SK-N-MC (cell line): ENCODE measurements around the gene NAALAD2.

ENCODE experiments used
- DNase-seq: peaks from one replicate; pipeline ENCODE4 v3.0.0-alpha.2; 2011; ENCODE audit warnings: low read depth, low spot score
- H3K27ac ChIP-seq: fragments of 200-600 bp; sonication (generic); 2 replicates; pipeline ENCODE4 v1.5.1; 2016; ENCODE audit warnings: mixed run types
- H3K36me3 ChIP-seq: fragments of 200-600 bp; sonication (generic); 2 replicates; pipeline ENCODE4 v1.6.1; 2017; ENCODE audit warnings: antibody characterized with exemption, low read length, mixed read lengths; ENCODE audit not compliant: insufficient read depth
- H3K4me3 ChIP-seq: fragments of 200-600 bp; sonication (generic); 2 replicates; pipeline ENCODE4 v1.5.1; 2016
- H3K9ac ChIP-seq: fragments of 200-600 bp; sonication (generic); 2 replicates; pipeline ENCODE4 v1.8.0; 2017; ENCODE audit warnings: mixed run types, mixed read lengths; ENCODE audit not compliant: insufficient read length
- H3K9me3 ChIP-seq: fragments of 200-600 bp; sonication (generic); 2 replicates; pipeline ENCODE4 v1.6.1; 2017; ENCODE audit warnings: low read depth, mild to moderate bottlenecking, antibody characterized with exemption, low read length, moderate library complexity, mixed read lengths
- EZH2 ChIP-seq: fragments of 200-600 bp; sonication (generic); IDR thresholded peaks from one replicate; pipeline ENCODE4 v1.6.1; 2017; ENCODE audit warnings: antibody characterized with exemption
- FOXP2 ChIP-seq: optimal IDR thresholded peaks from 2 replicates; pipeline ENCODE3; 2011; ENCODE audit warnings: mild to moderate bottlenecking, moderate library complexity; ENCODE audit not compliant: insufficient read depth; ENCODE audit errors: extremely low read length, control extremely low read depth
- POLR2AphosphoS5 ChIP-seq: IDR thresholded peaks from 2 replicates; pipeline ENCODE4 v1.6.1; 2012; ENCODE audit warnings: mild to moderate bottlenecking, low read depth, low read length, borderline replicate concordance

Gene NAALAD2

DNA sequence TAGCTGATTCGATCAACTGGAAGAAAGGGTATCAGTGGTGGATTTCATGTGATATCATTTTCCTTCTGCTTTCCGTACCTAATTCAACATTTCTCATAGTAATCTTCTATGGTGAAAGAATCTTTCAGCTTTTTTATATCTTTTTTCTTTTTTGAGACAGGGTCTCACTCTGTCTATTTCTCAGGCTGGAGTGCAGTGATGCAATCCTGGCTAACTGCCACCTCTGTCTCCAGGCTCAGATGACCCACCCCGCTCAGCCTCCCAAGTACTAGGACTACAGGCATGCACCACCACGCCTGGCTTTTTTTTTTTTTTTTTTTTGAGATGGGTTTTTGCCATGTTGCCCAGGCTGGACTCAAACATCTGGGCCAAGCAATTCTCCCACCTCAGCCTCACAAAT, 107.0 kb downstream of the NAALAD2 start:
- no peak overlapping the region for H3K9ac ChIP-seq
- H3K27ac ChIP-seq, result no peak overlapping the region
- DNase-seq, result no peak
- no peak for TF ChIP-seq FOXP2
- no peak for TF ChIP-seq EZH2
- no peak for TF ChIP-seq POLR2AphosphoS5
- H3K36me3 ChIP-seq, result no peaks in the 10 kb centered on the region
- no peak overlapping the region for H3K4me3 ChIP-seq
- H3K9me3 ChIP-seq, result no peaks in the 10 kb centered on the region
